IPS-18a (cell line): ENCODE measurements around the gene RBMX.
"Not testable (repeated sequence)": the region's sequence is repeated elsewhere in the genome, so short reads cannot be mapped to it uniquely, and the experiment has no call there.

Source experiments
- H3K27ac ChIP-seq: one replicate; pipeline ENCODE4 v1.5.1; 2013; ENCODE audit warnings: low read length
- H3K27me3 ChIP-seq: one replicate; pipeline ENCODE4 v1.6.1; 2013; ENCODE audit warnings: mild to moderate bottlenecking, low read length; ENCODE audit not compliant: control insufficient read depth, insufficient read depth
- H3K36me3 ChIP-seq: one replicate; pipeline ENCODE4 v1.6.1; 2013; ENCODE audit warnings: low read depth, low read length; ENCODE audit not compliant: control insufficient read depth
- H3K4me1 ChIP-seq: one replicate; pipeline ENCODE4 v1.6.1; 2013; ENCODE audit warnings: low read depth, low read length; ENCODE audit not compliant: control insufficient read depth
- H3K4me3 ChIP-seq: one replicate; pipeline ENCODE4 v1.5.1; 2013; ENCODE audit warnings: low read length
- H3K9ac ChIP-seq: one replicate; pipeline ENCODE4 v1.6.1; 2013; ENCODE audit warnings: mild to moderate bottlenecking, low read length, moderate library complexity
- H3K9me3 ChIP-seq: one replicate; pipeline ENCODE4 v1.6.1; 2013; ENCODE audit warnings: low read depth, low read length; ENCODE audit not compliant: control insufficient read depth

RBMX gene

GRCh38 chrX:136873210-136873609, 7.3 kb downstream of the RBMX start:
- peaks cover 85% of the 10 kb centered on the region for H3K36me3 ChIP-seq
- not testable (repeated sequence) for H3K4me1 ChIP-seq, H3K9me3 ChIP-seq, H3K27ac ChIP-seq, H3K9ac ChIP-seq, H3K4me3 ChIP-seq, H3K27me3 ChIP-seq

GRCh38 chrX:136872091-136872700, 8.3 kb downstream of the RBMX start:
- Histone ChIP-seq H3K27me3 (no peaks in the 10 kb centered on the region), H3K9ac (no peak overlapping the region), H3K27ac (no peak overlapping the region), H3K4me3 (no peak overlapping the region), H3K36me3 (peaks cover 86% of the 10 kb centered on the region), H3K9me3 (peaks cover 6% of the 10 kb centered on the region), H3K4me1 (no peaks in the 10 kb centered on the region)

- H3K4me1 ChIP-seq = no peaks in the 10 kb centered on the region
- no peak overlapping the region for H3K4me3 ChIP-seq
- no peak overlapping the region for H3K9ac ChIP-seq
- peaks cover 69% of the 10 kb centered on the region for H3K36me3 ChIP-seq
- H3K9me3 ChIP-seq = peaks cover 5% of the 10 kb centered on the region
- no peaks in the 10 kb centered on the region for H3K27me3 ChIP-seq
- no peak overlapping the region for H3K27ac ChIP-seq
Observed at GRCh38 chrX:136870064-136870463, 10.5 kb downstream of the RBMX start.

GRCh38 chrX:136868283-136869055, 12.1 kb downstream of the RBMX start:
- Histone ChIP-seq H3K9me3 (peaks cover 11% of the 10 kb centered on the region), H3K27ac (no peak overlapping the region), H3K4me3 (no peak overlapping the region), H3K27me3 (no peaks in the 10 kb centered on the region), H3K9ac (no peak overlapping the region), H3K4me1 (no peaks in the 10 kb centered on the region), H3K36me3 (peaks cover 59% of the 10 kb centered on the region)

- H3K27me3 ChIP-seq = no peaks in the 10 kb centered on the region
- no peak overlapping the region for H3K4me3 ChIP-seq
- no peaks in the 10 kb centered on the region for H3K4me1 ChIP-seq
- no peak overlapping the region for H3K27ac ChIP-seq
- H3K9me3 ChIP-seq = peaks cover 11% of the 10 kb centered on the region
- H3K36me3 ChIP-seq = peaks cover 50% of the 10 kb centered on the region
- H3K9ac ChIP-seq = no peak overlapping the region
Observed at GRCh38 chrX:136867518-136867917, 13.0 kb downstream of the RBMX start.

- Histone ChIP-seq H3K27ac (no peak overlapping the region), H3K4me1 (no peaks in the 10 kb centered on the region), H3K9me3 (peaks cover 11% of the 10 kb centered on the region), H3K36me3 (peaks cover 45% of the 10 kb centered on the region), H3K27me3 (no peaks in the 10 kb centered on the region), H3K9ac (no peak overlapping the region), H3K4me3 (no peak overlapping the region)
Observed at GRCh38 chrX:136867096-136867491, 13.4 kb downstream of the RBMX start.

GRCh38 chrX:136866337-136867095, 14.0 kb downstream of the RBMX start:
- peaks cover 45% of the 10 kb centered on the region for H3K36me3 ChIP-seq
- no peak overlapping the region for H3K27ac ChIP-seq
- H3K9me3 ChIP-seq = peaks cover 11% of the 10 kb centered on the region
- no peaks in the 10 kb centered on the region for H3K27me3 ChIP-seq
- H3K4me3 ChIP-seq = no peak overlapping the region
- H3K4me1 ChIP-seq = no peaks in the 10 kb centered on the region
- no peak overlapping the region for H3K9ac ChIP-seq

- H3K9me3 ChIP-seq = peaks cover 11% of the 10 kb centered on the region
- no peak overlapping the region for H3K27ac ChIP-seq
- H3K9ac ChIP-seq = no peak overlapping the region
- H3K36me3 ChIP-seq = peaks cover 40% of the 10 kb centered on the region
- no peaks in the 10 kb centered on the region for H3K4me1 ChIP-seq
- H3K27me3 ChIP-seq = no peaks in the 10 kb centered on the region
- H3K4me3 ChIP-seq = no peak overlapping the region
Observed at GRCh38 chrX:136865270-136866158, 15.0 kb downstream of the RBMX start.

GRCh38 chrX:136863826-136864225, 16.7 kb downstream of the RBMX start:
- H3K4me1 ChIP-seq = no peaks in the 10 kb centered on the region
- H3K27ac ChIP-seq = no peak overlapping the region
- no peak overlapping the region for H3K4me3 ChIP-seq
- H3K27me3 ChIP-seq = no peaks in the 10 kb centered on the region
- peaks cover 11% of the 10 kb centered on the region for H3K9me3 ChIP-seq
- H3K9ac ChIP-seq = no peak overlapping the region
- H3K36me3 ChIP-seq = peaks cover 27% of the 10 kb centered on the region

- Histone ChIP-seq H3K27ac (no peak overlapping the region), H3K9me3 (peaks cover 11% of the 10 kb centered on the region), H3K27me3 (no peaks in the 10 kb centered on the region), H3K36me3 (peaks cover 15% of the 10 kb centered on the region), H3K9ac (no peak overlapping the region), H3K4me3 (no peak overlapping the region), H3K4me1 (no peaks in the 10 kb centered on the region)
Observed at GRCh38 chrX:136862546-136862945, 18.0 kb downstream of the RBMX start.

- Histone ChIP-seq H3K27ac (no peak overlapping the region), H3K9me3 (peaks cover 11% of the 10 kb centered on the region), H3K4me3 (no peak overlapping the region), H3K27me3 (no peaks in the 10 kb centered on the region), H3K36me3 (peaks cover 10% of the 10 kb centered on the region), H3K4me1 (no peaks in the 10 kb centered on the region), H3K9ac (no peak overlapping the region)
Observed at GRCh38 chrX:136861877-136862276, 18.6 kb downstream of the RBMX start.
